Activated T-helper 2 cell treated with anti-CD3 and anti-CD28 coated beads, Interferon-gamma antibody, Interleukin-2, Interleukin-4, amounts not matched to agents 10 μg/mL and 5 μg/mL and 100 μg/mL, durations not matched to agents 14 hours and 24 hours and 36 hours (primary cell): ENCODE measurements around the gene KL. TPM values are rescaled to one million over a fixed set of nuclear protein-coding genes. Genes with fewer than 3 reads are reported as not detected.

Experiments
- DNase-seq: peaks from one replicate; pipeline ENCODE4 v3.0.0; 2021; ENCODE audit warnings: low spot score
- H3K27ac Mint-ChIP-seq: one replicate; pipeline ENCODE4 v1.8.0; 2021; ENCODE audit warnings: mixed read lengths
- H3K27me3 Mint-ChIP-seq: one replicate; pipeline ENCODE4 v1.8.0; 2021; ENCODE audit warnings: low read depth, mixed read lengths
- H3K36me3 Mint-ChIP-seq: one replicate; pipeline ENCODE4 v1.8.0; 2021; ENCODE audit warnings: low read depth, mixed read lengths
- H3K4me1 Mint-ChIP-seq: one replicate; pipeline ENCODE4 v1.8.0; 2021; ENCODE audit warnings: low read depth, mixed read lengths
- H3K4me3 Mint-ChIP-seq: one replicate; pipeline ENCODE4 v1.8.0; 2021; ENCODE audit warnings: low read depth, mild to moderate bottlenecking, moderate library complexity, mixed read lengths
- H3K9me3 Mint-ChIP-seq: one replicate; pipeline ENCODE4 v1.8.0; 2021; ENCODE audit warnings: mixed read lengths
- intact Hi-C: fragments of 100-400 bp; cut with micrococcal nuclease; formaldehyde crosslinking; loops from one replicate; pipeline ENCODE4 v1.15.1; 2023
- total RNA-seq: library from RNA; stranded (reverse); gene quantifications from 2 replicates; pipeline ENCODE4 v1.2.3, GENCODE V29; 2022

Gene KL
- total RNA-seq, 1 donor from 2014 or later, result 0.14 TPM

DNA sequence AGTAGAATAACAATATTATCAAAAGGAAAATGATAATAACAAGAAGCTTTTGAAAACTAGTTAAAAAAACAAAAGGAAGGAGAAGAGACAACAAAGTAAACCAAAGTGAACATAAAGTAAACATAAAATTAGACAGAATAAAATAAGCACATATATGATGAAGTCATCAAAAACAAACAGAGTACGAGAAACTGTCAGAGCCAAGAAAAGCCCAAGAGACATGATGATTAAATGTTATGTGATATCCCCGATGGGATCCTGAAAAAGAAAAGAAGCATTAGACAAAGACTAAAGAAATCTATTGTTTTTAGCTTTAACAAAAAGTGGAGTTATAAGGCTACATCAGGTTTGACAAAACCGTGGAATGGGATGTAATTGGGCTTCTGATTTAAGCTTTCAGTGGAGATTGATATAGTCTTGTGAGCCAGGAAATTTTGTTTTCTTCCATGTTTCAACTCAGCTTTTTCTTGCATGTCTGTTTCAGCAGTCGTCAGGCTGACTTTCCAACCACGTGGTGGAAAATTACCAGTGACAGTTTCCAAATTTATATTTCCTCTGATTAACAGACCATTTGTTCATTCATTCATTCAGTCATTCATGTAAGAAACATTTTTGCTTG lies 64.9 kb downstream of the KL start:
- no peak for DNase-seq
- H3K4me3 Mint-ChIP-seq, result no peak overlapping the region
- H3K4me1 Mint-ChIP-seq, result peaks cover 5% of the 10 kb centered on the region
- H3K27me3 Mint-ChIP-seq, result no peaks in the 10 kb centered on the region
- intact Hi-C loops, result no loop called here
- H3K27ac Mint-ChIP-seq, result no peak overlapping the region
- H3K9me3 Mint-ChIP-seq, result no peaks in the 10 kb centered on the region
- no peaks in the 10 kb centered on the region for H3K36me3 Mint-ChIP-seq

- Mint-ChIP-seq H3K27ac (no peak overlapping the region), H3K36me3 (no peaks in the 10 kb centered on the region), H3K9me3 (no peaks in the 10 kb centered on the region), H3K27me3 (no peaks in the 10 kb centered on the region), H3K4me3 (no peak overlapping the region), H3K4me1 (peaks cover 11% of the 10 kb centered on the region)
- intact Hi-C loops, result no loop called here
- DNase-seq, result no peak
These were observed 65.4 kb downstream of the KL start for GRCh38 chr13:33081666-33082065.

- Mint-ChIP-seq H3K9me3 (no peaks in the 10 kb centered on the region), H3K36me3 (no peaks in the 10 kb centered on the region), H3K4me1 (peaks cover 17% of the 10 kb centered on the region), H3K27ac (no peak overlapping the region), H3K27me3 (no peaks in the 10 kb centered on the region), H3K4me3 (no peak overlapping the region)
- intact Hi-C loops, result no loop called here
- DNase-seq, result no peak
These were observed 66.8 kb downstream of the KL start for GRCh38 chr13:33083054-33083453.

GRCh38 chr13:33087091-33087490 lies 70.9 kb downstream of the KL start:
- H3K27ac Mint-ChIP-seq, result peak overlapping the region; percentile 52
- no peak for DNase-seq
- no peaks in the 10 kb centered on the region for H3K9me3 Mint-ChIP-seq
- intact Hi-C loops, result no loop called here
- H3K27me3 Mint-ChIP-seq, result no peaks in the 10 kb centered on the region
- no peaks in the 10 kb centered on the region for H3K36me3 Mint-ChIP-seq
- peaks cover 21% of the 10 kb centered on the region for H3K4me1 Mint-ChIP-seq
- no peak overlapping the region for H3K4me3 Mint-ChIP-seq

DNA sequence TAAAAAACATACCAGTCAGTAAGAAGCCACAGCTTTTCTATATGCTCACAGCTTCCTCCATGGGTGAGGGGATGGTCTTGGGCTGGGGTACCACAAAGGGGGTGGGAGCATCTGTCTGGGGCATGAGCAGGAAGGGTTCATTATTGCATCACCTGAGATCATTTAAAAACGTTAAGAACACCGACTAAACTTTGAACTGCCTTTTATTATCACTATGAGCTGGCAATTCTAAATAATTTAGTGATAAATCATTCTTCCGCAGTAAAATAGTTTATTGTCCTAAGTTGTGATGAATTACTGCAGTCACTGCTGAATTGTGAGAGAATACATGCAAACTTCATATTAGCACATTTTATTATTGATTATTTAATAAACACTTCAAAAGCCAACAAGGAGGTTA lies 71.6 kb downstream of the KL start:
- Mint-ChIP-seq H3K9me3 (no peaks in the 10 kb centered on the region), H3K4me1 (peaks cover 21% of the 10 kb centered on the region), H3K27ac (no peak overlapping the region), H3K4me3 (no peak overlapping the region), H3K27me3 (no peaks in the 10 kb centered on the region), H3K36me3 (no peaks in the 10 kb centered on the region)
- DNase-seq, result no peak
- intact Hi-C loops, result no loop called here

DNA sequence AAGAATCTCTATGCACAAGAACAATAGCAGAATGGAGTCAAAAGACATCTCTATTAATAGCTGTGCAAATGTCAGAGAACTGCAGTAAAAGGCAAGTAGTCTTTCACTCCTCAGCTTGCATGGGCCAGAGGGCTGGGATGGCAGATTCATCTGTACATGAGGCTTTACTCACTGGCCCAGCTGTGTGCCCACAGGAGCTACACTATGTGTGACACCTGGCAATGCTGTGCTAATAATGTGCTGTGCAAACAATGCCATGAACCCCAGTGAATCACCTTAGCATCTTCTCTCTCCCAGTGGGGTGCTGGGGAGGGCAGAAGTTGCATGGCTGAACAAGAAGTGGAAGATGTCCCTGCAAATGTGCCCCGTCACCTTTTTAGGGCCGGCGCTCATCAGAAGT lies 73.1 kb downstream of the KL start:
- Mint-ChIP-seq H3K36me3 (no peaks in the 10 kb centered on the region), H3K9me3 (no peaks in the 10 kb centered on the region), H3K4me1 (peaks cover 21% of the 10 kb centered on the region), H3K4me3 (no peak overlapping the region), H3K27me3 (no peaks in the 10 kb centered on the region), H3K27ac (no peak overlapping the region)
- intact Hi-C loops, result no loop called here
- DNase-seq, result no peak

DNA sequence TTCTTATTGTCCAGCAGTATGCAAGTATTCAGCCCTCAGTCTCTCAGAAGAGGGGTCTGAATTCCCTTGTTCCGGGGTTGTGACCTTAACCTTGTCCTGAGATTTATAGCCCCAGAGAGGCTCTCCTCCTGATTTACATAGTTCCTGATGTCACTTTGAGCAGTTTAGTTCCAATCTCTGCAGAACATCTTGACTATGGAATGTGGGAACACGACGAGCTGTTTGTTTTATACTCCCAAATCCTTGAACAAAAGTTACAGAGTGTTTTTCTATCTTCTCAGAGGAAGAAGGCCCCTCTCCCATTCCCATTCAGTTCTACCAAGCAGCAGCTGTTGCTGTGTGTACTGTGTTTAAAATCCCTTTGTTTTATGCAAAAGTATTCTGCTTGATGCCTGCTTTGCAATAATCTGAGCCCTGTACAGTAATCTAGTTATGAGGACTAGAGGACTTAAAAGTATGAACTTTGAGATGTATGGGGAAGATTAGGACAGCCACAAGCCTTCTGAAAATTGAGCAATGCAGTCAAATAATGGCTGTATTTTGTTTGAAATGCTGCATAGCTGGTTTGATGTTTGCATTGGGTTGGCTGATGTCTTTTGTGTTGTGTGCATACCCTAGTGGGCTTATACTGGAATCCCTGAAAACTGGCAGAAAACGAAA lies 74.7 kb downstream of the KL start:
- Mint-ChIP-seq H3K9me3 (no peaks in the 10 kb centered on the region), H3K4me1 (peaks cover 18% of the 10 kb centered on the region), H3K36me3 (no peaks in the 10 kb centered on the region), H3K27ac (no peak overlapping the region), H3K4me3 (no peak overlapping the region), H3K27me3 (no peaks in the 10 kb centered on the region)
- DNase-seq, result no peak
- intact Hi-C loops, result no loop called here

GRCh38 chr13:33091415-33091774 lies 75.2 kb downstream of the KL start:
- intact Hi-C loops, result no loop called here
- H3K27ac Mint-ChIP-seq, result no peak overlapping the region
- no peaks in the 10 kb centered on the region for H3K9me3 Mint-ChIP-seq
- H3K36me3 Mint-ChIP-seq, result no peaks in the 10 kb centered on the region
- H3K27me3 Mint-ChIP-seq, result no peaks in the 10 kb centered on the region
- DNase-seq, result no peak
- H3K4me3 Mint-ChIP-seq, result no peak overlapping the region
- H3K4me1 Mint-ChIP-seq, result peaks cover 13% of the 10 kb centered on the region

GRCh38 chr13:33092073-33092987 lies 76.1 kb downstream of the KL start:
- Mint-ChIP-seq H3K27me3 (peaks cover 4% of the 10 kb centered on the region), H3K27ac (no peak overlapping the region), H3K9me3 (no peaks in the 10 kb centered on the region), H3K36me3 (no peaks in the 10 kb centered on the region), H3K4me3 (no peak overlapping the region), H3K4me1 (peaks cover 7% of the 10 kb centered on the region)
- no peak for DNase-seq
- intact Hi-C loops, result no loop called here

DNA sequence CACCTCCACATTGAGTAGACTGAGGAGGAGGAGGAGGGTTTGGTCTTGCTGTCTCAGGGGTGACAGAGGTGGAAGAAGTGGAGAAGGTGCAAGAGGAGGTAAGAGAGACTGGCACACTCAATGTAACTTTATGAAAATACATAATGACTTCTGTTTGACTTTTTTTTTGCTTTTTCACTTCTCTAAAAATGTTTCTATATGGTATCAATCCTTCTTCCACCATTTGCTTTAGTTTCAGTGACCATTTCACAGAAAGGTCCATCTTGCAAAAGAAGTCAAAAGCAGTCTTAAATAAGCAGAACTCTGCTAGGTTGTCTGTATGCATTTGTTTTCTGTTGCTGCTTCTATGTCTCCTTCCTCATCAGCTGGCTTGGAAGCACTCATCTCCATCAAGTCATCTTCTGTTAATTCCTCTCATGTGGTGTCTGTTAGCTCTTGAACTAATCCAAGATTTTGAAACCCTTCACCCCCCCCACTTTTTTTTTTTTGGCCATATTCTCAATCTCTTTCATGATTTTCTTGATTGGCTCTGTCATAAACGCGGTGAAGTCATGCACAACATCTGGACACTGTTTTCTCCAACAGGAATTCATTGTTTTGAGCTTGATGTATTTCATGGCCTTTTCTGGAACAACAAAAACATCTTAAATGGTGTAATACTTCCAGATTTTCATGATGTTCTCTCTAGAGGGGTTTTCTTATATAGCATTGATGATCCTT lies 80.8 kb downstream of the KL start:
- intact Hi-C loops, result no loop called here
- Mint-ChIP-seq H3K4me3 (no peak overlapping the region), H3K27me3 (peaks cover 6% of the 10 kb centered on the region), H3K4me1 (no peaks in the 10 kb centered on the region), H3K36me3 (no peaks in the 10 kb centered on the region), H3K9me3 (peaks cover 7% of the 10 kb centered on the region), H3K27ac (no peak overlapping the region)
- DNase-seq, result no peak

- no peak for DNase-seq
- intact Hi-C loops, result no loop called here
- no peak overlapping the region for H3K4me3 Mint-ChIP-seq
- H3K4me1 Mint-ChIP-seq, result no peaks in the 10 kb centered on the region
- H3K27ac Mint-ChIP-seq, result no peak overlapping the region
- peaks cover 6% of the 10 kb centered on the region for H3K27me3 Mint-ChIP-seq
- peaks cover 7% of the 10 kb centered on the region for H3K9me3 Mint-ChIP-seq
- H3K36me3 Mint-ChIP-seq, result no peaks in the 10 kb centered on the region
These were observed 83.6 kb downstream of the KL start for GRCh38 chr13:33099860-33100259.

DNA sequence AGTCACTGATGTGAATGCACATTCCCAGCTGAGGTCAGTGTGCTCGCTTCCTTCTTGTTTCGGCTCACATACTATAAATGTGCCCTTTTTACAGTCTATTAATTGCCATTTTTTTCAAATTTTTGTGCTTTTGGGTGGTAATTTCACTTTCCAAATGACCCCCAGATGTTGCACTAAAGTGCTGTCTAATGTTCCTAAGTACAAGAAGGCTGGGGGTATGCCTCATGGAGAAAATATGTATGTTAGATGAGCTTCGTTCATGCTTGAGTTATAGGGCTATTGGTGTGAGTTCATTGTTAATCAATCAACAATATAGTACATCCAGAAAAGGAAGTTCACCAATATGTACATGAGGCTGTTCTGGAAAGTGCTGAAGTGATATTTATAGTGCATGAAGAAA lies 84.7 kb downstream of the KL start:
- peaks cover 7% of the 10 kb centered on the region for H3K9me3 Mint-ChIP-seq
- H3K4me1 Mint-ChIP-seq, result no peaks in the 10 kb centered on the region
- peaks cover 6% of the 10 kb centered on the region for H3K27me3 Mint-ChIP-seq
- H3K36me3 Mint-ChIP-seq, result no peaks in the 10 kb centered on the region
- no peak for DNase-seq
- no peak overlapping the region for H3K27ac Mint-ChIP-seq
- intact Hi-C loops, result no loop called here
- H3K4me3 Mint-ChIP-seq, result no peak overlapping the region
